ENCODE data around the gene GCH1.
"Not testable (repeated sequence)": the region's sequence is repeated elsewhere in the genome, so short reads cannot be mapped to it uniquely, and the experiment has no call there.

The GCH1 gene

GRCh38 chr14:54908190-54908589 lies 5.6 kb upstream of the GCH1 start:
- DNase-seq (ENCODE audit: low spot score): no peak

DNA sequence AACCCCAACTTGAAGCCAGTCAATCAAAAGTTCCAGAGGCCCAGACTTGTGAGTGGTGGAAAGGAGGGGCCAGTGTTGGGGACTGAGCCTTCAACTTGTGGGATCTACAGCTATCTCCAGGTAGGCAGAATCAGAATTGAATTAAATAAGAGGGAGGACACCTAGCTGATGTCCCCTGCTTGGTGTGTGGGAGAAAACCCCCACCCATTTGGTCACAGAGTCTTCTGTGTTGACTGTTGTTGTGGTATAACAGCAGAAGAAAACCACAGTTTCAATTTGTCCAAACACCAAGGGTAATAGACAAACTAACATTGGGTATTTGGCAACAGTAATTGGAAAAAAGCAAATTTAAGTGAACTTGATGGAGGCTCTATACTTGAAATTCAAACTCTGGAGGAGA lies 3.4 kb upstream of the GCH1 start:
- DNase-seq (ENCODE audit: low spot score): no peak

DNA sequence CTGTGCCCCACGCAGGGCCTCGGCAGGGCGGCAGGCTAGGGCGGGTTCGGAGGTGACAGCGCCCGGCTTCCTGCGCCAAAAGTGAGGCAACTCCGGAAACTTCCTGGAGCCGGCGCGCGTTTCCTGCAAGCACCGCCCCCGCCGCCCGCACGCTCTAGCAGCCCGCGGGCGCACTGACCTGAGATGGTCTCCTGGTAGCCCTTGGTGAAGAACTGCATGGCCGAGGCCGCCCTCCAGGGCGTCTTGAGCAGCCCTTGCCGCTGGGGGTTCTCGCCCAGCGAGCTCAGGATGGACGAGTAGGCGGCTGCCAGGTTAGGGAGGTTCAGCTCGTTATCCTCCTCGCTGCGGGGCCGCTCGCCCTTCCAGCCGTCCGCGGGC lies 494 bp downstream of the GCH1 start:
- DNase-seq (ENCODE audit: low spot score): peak; percentile 49

DNA sequence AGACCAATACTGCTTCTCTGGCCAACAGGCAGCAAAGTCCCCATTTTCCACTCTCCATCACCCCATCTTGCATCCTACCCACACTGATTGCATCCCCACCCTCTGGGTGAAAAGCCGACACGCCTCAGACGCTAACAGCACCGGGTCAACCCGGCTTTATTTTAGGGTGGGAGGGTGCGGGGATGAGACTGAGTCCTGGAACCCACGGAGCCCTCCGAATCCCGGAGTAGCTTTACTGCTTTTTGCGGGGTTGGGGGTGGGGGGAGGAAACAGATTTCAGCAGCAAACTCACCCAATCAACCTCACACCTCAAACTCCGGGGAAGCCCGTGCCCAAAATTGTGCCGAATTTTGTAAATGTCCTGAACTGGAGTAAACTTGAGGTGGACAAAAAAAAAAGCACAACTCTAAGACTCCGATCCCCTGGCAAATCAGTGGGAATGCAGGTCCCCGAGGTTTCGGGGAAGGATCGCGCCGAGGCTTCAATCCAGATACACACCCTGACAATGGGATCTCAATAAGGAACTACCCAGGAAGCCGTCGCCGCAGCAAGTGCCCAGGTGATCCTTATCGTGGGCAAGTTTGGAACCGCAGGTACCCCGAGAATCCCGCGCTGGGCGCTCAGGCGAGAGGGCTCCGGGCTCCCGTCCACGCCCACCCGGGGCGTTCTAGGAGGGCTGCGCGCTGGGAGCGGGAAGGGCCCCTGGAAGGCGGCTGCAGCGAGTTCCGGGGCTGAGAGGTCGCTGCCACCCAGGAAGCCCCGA lies 1.1 kb downstream of the GCH1 start:
- no peak for DNase-seq (ENCODE audit: low spot score)

- DNase-seq (ENCODE audit: low spot score): no peak
Observed at GRCh38 chr14:54899573-54899972, 3.1 kb downstream of the GCH1 start.

DNA sequence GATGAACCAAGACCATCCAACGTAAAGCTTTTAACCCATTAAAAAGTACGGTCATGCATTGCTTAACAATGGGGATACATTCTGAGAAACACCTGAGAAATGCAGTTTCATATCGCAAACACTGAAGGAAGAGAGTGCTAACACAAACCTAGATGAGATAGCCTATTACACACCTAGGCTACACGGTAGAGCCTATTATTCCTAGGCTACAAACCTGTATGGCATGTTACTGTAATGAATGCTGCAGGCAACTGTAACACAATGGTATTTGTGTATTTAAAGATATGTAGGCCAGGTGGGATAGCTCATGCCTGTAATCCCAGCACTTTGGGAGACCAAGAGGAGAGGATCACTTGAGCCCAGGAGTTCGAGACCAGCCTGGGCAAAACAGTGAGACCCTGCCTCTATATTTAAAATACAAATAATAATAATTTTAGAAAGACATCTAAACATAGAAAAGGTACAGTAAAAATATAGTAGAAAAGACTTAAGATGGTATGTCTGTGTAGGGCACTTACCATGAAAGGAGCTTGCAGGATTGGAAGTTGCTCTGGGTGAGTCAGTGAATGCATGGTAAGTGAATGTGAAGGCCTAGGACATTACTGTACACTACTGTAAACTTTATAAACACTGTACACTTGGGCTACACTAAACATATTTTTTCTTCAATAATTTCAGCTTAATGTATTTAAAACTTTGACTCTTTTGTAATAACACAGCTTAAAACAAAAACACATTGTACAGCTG lies 4.6 kb downstream of the GCH1 start:
- not testable (repeated sequence) for DNase-seq (ENCODE audit: low spot score)

GRCh38 chr14:54895683-54896082 lies 6.9 kb downstream of the GCH1 start:
- DNase-seq (ENCODE audit: low spot score): no peak

GRCh38 chr14:54894995-54895394 lies 7.6 kb downstream of the GCH1 start:
- DNase-seq (ENCODE audit: low spot score): no peak

DNA sequence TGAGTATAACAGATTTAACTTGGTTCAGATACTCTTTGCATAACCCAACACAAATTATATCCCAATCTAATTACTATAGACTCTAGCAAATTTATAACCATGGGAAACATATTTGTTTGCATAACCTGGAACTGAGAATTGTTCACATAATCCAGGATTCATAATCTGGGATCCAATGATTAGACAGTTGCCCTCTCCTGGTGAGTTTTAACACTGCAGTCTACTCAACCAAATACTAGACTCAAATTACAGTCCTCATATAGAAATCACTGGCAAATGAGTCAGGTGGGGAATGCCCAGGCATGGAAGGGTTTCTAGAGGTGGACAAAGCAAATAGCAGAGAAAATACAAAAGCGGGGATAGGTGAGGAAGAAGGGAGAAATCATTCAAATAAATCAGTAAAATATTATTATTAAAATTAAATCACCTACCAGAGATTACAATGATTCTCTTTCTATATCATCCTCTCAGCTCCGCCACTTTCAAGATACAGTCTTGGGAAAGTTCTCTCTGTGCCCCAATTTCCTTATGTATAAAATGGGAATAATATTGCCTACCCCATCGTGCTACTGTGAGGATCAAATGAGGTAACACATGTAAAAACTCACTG lies 9.4 kb downstream of the GCH1 start:
- DNase-seq (ENCODE audit: low spot score): peak; percentile 46

DNA sequence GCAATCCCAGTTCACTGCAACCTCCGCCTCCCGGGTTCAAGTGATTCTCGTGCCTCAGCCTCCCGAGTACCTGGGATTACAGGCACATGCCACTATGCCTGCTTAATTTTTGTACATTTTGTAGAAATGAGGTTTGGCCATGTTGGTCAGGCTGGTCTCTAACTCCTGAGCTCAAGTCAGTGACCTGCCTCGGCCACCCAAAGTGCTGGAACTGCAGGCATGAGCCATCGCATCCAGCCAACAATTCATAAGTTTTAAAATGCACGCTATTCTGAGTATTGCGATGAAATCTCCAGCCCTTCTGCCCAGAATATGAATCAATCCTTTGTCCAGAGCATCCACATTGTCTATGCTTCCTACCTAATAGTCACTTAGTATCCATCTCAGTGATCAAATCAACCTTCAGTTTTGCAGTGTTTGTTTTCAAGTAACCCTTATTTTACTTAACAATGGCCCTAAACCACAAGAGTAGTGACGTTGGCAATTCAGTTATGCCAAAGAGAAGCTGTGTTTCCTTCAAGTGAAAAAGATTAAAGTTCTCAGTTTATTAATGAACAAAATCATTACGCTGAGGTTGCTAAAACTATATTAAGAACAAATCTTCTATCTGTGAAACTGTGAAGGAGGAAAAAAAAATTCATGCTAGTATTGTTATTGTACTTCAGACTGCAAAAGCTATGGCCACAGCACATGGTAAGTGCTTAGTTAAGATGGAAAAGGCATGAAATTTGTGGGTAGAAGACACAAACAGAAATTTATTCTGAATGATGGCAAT lies 11.0 kb downstream of the GCH1 start:
- no peak for DNase-seq (ENCODE audit: low spot score)

GRCh38 chr14:54890788-54891187 lies 11.8 kb downstream of the GCH1 start:
- DNase-seq (ENCODE audit: low spot score): peak; percentile 18

GRCh38 chr14:54889919-54890318 lies 12.7 kb downstream of the GCH1 start:
- DNase-seq (ENCODE audit: low spot score): no peak

GRCh38 chr14:54882521-54882920 lies 20.1 kb downstream of the GCH1 start:
- DNase-seq (ENCODE audit: low spot score): no peak

DNA sequence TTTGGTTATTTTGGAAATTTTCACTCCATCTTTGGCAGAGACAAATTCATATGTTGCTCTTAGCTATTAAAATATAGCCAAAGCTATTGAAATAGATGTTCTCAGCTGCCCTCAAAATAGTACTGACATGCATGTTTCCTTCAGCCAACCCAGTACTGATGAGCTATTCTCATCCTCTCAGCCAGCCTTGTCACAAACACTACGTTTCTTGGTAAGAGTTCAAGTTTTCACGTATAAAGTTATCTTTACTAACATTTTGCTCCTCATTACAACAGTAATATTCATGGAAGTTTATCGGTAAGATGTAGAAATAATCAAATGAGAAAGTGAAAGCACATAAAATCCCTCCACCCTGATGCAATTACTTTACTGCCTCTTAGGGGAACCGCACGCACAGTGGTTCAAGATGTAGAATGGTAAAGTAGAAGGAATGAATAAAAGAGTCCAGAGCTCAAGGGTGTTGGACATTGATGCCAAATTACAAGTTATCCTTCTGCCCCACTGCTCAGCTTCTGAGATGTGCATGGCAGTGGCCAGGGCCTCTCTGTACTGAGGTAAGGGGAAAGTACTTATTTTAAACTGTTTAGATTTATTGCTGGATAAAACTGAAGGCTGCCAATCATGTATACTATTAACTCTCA lies 20.7 kb downstream of the GCH1 start:
- peak; percentile 30 for DNase-seq (ENCODE audit: low spot score)

DNA sequence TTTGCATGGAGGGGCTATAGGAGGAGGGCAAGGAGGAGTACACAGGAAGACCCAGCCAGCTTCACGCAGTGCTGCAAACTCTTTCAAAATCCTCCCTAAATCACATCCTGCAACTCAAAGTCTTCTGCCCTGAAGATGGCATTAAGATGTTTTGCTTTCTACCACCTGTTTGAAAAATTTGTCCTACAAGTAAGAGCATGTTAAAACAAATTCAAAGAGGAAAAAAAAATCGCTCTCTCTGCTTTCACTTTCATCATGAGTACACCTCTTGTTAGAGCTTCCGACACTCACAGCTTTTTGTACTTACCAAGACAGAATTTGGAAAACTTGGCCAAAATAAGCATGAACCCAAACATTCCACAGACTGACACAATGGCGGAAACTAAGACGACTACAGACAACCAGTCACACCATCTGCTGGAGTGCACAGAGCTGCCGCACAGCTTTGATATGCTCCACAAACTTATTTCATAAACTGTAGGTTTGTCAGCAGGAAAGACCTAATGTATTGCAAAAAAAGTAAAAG lies 21.3 kb downstream of the GCH1 start:
- peak; percentile 18 for DNase-seq (ENCODE audit: low spot score)

DNA sequence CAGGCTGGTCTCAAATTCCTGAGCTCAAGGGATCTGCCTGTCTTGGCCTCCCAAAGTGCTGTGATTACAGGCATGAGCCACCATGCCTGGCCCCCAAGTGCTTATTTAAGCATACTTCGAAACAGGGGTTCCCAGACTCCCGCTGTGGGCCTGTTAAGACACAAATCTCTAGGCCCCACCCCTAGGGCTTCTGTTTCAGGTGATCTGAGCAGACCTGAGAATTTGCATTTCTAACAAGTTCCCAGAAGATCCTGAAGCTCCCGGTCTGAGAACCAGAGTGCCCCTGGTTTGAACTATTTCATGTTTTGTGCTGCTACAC lies 25.0 kb downstream of the GCH1 start:
- no peak for DNase-seq (ENCODE audit: low spot score)

DNA sequence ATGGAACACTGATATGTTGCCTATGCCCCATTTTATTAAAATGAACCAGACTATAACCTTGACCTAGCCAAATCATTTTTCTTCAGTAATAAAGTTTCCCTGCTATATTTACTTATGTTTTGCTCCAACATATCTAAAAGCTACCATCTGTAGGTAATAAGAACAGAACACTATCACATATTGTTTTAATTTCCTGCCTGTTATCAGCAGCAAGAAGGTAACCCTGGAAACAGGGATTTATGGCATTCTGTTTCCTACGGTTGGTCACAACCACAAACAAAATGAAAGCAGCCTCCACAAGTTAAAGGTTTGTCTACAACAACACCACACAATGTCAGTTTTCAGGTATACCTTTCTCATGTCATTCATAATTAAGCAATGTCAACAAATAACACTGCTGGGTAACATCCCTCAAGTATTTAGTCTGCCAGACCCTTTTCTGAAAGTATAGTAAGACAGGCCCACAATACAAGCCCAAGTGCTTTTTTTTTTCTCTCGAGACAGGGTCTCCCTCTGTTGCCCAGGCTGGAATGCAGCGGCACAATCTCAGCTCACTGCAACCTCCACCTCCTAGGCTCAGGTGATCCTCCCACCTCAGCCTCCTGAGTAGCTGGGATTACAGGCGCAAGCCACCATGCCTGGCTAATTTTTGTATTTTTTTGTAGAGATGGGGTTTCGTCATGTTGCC lies 25.5 kb downstream of the GCH1 start:
- DNase-seq (ENCODE audit: low spot score): no peak

GRCh38 chr14:54875648-54876047 lies 27.0 kb downstream of the GCH1 start:
- not testable (repeated sequence) for DNase-seq (ENCODE audit: low spot score)

GRCh38 chr14:54870154-54871090 lies 32.2 kb downstream of the GCH1 start:
- not testable (repeated sequence) for DNase-seq (ENCODE audit: low spot score)

DNA sequence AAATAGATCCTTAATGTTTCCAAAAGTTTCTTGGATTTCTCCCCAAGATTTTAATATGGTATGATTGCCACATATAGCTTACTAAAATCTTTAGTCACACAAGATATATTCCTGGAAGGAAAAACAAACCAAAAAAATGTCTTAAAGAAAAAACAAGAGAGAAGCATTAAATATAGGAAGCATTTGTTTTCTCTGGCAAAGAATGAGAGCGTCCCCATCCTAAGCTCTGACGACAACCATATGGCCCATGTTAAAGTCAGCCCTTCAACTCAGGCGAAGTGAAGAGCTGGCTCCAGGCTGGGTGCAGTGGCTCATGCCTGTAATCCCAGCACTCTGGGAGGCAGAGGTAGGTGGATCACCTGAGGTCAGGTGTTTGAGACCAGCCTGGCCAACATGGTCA lies 35.6 kb downstream of the GCH1 start:
- DNase-seq (ENCODE audit: low spot score): no peak
